GM13976 (cell line): Measurements from ENCODE around the gene MARCHF3.

Experiments used
- DNase-seq: peaks from one replicate; pipeline ENCODE4 v3.0.0; 2012; ENCODE audit warnings: low spot score
- in situ Hi-C: fragments of 300-500 bp; cut with MboI; formaldehyde crosslinking; loops from one replicate; pipeline ENCODE4 v1.12.0; 2022; ENCODE audit warnings: low sequenced_read_pairs, mixed read lengths, inconsistent platforms; ENCODE audit not compliant: unreplicated experiment
- TF ChIP-seq, protein P1 (sequence below): IDR thresholded peaks from 2 replicates; pipeline ENCODE4 v1.5.1; 2012; ENCODE audit warnings: borderline replicate concordance, mild to moderate bottlenecking; ENCODE audit not compliant: insufficient read depth; ENCODE audit errors: extremely low read depth, missing control alignments, control extremely low read depth

Gene MARCHF3

DNA sequence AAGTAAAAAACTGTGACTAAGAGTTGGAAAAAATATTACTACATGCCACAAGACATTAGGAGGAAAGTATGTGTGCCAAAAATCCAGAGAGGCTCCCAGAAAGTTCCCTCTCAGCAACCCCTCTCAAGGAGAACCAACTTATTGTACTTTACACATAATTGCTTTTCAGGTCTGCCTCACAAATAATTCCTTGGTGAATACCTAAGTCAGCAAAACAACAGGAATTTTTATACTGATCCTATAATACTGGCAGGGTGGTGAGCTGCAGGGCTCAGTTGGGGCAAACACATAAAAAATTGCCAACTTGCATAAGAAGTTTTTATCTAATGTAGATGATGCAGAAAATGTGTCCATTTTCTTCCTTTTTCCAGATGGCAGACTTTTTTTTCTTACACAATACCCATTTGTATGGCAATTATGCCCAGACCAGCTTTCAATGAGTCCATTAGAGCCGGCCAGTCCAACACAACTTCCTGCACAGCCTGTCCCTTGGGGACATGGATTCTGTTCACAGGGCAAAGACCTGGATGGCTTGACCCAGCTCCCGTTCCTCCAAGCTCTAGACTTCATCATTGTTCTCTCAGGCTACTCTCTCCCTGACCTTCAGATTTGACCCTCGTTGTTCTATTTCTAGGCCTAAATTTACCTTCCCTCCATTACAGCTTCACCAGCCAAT lies 31.3 kb downstream of the MARCHF3 start:
- DNase-seq, result no peak
- in situ Hi-C loops, result no loop called here

DNA sequence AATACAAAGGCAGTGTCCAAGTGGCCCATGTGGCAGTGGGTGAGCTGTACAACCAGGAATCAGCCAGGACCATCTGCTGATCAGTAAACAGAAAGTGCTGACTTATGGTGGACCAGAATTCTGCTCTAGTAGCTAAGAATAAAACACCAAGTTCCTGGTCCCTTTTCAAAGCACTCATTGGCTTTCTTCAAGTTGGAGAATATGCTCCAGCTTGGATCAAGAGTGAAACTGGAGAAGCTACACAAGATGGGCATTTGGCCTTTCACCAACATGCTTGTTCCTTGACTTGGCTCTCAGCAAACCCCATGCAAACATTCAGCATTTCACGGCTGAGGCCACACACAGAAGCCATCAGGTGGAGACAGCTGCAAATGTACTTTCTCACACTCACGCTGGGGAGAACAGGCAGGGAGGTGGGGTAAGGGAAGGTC lies 32.1 kb downstream of the MARCHF3 start:
- DNase-seq, result peak; percentile 50
- in situ Hi-C loops, result no loop called here
- TF ChIP-seq, protein P1, sequence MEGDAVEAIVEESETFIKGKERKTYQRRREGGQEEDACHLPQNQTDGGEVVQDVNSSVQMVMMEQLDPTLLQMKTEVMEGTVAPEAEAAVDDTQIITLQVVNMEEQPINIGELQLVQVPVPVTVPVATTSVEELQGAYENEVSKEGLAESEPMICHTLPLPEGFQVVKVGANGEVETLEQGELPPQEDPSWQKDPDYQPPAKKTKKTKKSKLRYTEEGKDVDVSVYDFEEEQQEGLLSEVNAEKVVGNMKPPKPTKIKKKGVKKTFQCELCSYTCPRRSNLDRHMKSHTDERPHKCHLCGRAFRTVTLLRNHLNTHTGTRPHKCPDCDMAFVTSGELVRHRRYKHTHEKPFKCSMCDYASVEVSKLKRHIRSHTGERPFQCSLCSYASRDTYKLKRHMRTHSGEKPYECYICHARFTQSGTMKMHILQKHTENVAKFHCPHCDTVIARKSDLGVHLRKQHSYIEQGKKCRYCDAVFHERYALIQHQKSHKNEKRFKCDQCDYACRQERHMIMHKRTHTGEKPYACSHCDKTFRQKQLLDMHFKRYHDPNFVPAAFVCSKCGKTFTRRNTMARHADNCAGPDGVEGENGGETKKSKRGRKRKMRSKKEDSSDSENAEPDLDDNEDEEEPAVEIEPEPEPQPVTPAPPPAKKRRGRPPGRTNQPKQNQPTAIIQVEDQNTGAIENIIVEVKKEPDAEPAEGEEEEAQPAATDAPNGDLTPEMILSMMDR, result peak; percentile 44

More for the DNA sequence above, 31.3 kb downstream of the MARCHF3 start:
- TF ChIP-seq, protein P1, result no peak

DNA sequence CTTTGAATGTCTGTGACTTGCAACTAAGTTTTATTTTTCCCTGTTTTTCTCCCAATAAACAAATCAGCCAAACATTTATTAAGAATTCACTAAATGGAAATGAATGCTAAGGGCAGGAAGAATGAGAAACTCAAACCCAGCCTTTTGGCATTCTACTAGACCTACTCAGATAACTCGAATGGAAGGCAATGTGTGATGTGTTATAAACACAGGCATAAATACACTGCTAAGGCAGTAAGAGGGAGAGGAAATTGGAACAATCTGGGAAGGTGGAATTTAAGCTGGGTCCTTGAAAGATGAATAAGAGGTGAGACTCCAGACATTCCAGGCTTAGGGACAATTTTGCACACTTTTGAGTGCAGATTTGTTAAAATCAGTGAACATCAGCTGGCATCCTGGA lies 34.7 kb downstream of the MARCHF3 start:
- DNase-seq, result no peak
- TF ChIP-seq, protein P1, result no peak
- in situ Hi-C loops, result no loop called here

DNA sequence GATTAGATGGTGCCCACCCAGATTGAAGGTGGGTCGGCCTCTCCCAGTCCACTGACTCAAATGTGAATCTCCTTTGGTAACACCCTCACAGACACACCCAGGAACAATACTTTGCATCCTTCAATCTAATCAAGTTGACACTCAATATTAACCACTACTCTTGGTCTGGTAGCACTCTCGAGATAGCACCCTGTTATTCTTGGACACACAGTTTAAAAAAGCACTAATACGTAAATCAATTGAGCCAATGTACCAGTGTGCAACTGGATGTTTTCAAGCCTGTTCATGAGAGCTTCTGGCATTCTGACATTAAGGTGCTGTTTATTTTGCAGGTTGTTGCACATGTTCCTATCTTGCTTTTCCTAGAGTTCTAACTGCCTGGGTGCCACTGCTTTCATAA lies 35.3 kb downstream of the MARCHF3 start:
- TF ChIP-seq, protein P1, result no peak
- in situ Hi-C loops, result no loop called here

DNA sequence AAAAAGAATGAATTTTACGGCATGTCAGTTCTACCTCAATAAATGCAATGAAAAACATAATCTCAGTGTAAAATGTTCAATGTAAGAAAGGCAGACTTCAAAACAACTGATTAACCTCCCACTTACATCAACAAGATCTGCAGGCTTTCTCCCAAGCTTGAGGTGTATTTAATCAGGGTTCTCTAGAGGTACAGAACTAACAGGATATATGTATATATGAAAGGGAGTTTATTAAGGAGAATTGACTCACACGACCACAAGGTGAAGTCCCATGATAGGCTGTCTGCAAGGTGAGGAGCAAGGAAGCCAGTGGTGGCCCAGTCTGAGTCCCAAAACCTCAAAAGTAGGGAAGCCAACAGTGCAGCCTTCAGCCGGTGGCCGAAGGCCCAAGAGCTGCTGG lies 35.9 kb downstream of the MARCHF3 start:
- no peak for DNase-seq
- in situ Hi-C loops, result no loop called here
- TF ChIP-seq, protein P1, result no peak

More for the DNA sequence above, 35.3 kb downstream of the MARCHF3 start:
- no peak for DNase-seq

DNA sequence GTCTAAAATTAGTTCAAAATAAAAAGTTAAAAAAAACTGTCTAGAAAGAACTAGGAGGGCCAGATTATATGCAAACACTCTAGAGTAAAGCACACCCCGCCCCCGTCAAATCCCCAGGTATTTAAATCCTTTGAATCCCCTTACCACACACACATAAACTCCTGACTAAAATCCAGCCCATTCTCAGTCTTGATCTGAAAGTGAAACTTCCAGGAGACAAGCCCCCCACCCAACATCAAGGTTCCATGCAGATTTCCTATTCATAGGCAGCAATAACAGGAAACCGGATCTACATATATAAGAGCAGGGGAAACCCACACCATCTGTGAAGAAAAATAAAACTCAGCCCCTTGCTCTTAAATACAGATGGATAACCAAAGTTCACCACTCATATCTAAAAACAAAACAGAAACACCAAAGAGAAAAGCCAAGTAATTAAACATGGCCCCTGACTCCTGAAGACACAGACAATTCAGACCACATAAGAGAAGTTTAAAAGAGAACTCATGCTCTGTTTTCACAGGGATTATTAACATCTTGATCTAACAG lies 42.3 kb downstream of the MARCHF3 start:
- in situ Hi-C loops, result no loop called here
- TF ChIP-seq, protein P1, result no peak
- DNase-seq, result peak; percentile 64
